Measurements from ENCODE around the gene AMHR2.
A peak's percentile ranks its signal among the peaks of the same experiment; 100 is the strongest.

AMHR2 gene

DNA sequence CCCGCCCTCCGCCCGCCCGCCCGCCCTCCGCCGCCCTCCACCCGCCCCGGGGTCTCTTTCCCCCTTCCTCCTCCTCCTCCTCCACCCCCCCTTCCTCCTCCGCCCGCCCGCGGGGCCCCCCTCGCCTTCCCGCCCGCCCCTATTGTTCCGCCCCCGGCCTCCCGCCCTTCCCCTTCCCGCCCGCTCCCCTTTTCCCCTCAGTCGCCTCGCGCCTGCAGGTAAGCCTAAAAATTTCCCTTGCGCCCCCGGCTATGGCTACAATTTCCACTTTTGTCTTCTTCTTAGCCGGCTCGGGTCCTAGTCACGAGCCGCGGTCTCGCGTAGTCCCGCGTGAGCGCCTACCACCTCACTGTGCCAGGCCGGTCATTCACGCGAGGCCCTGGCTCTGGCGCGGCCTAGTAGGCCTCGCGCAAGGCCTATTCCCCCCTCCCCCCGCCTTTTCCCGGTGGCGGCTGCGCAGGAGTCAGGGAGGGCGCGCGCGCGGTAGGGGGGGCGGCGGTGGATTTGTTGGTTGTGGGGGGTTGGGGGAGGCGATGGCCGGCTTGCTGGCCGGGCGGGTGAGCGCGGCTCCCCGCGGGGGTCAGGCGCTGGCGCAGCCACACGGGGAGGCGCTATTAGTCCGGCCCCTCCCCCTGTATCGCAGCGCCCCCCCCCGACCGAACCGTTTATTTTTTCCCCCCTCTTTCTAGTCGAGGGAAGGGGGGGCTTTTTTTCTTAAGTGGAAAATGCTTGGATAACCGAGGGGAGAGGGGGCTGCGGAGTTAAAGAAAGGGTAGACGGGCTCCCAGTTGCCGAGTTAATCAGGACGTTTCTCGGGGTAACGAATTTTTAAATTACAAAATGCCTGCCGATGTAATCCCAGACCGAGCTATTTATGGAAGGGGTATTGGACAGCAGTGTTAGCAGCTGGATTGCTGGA lies 28.8 kb downstream of the AMHR2 start:
- DNase-seq (ENCODE audit: low spot score), result peak; percentile 90

DNA sequence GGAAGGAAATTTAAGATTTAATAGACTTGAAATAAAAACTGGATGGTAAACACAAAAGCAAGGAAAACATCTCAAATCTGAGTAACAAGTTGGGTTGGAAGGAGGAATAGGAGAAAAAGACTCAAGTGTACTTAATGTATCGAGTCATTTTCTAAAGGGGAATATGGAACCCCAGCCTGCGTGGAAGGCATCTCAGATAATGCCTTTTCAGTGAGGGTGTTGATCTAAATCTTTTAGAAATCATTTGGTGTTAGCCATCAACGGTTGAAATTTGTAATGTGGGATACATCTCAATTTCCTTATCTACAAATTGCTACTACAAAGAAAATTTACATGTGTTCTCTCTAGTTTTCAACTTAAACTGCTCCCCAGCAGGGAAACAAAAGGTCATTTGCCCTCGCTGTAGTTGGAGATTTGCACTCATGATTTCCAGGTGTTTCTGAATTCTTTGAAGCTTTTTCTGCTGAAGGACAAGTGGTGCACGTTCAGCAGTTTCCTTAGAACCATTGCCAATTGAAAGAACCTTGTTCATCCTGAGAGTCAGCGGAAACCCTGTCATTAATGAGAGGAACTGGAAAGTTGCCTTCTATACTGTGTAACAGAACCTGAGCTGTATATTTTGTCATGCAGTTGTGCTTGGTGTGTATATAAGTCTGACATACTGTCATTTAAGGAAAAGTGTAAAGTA lies 30.4 kb downstream of the AMHR2 start:
- DNase-seq (ENCODE audit: low spot score), result no peak

DNA sequence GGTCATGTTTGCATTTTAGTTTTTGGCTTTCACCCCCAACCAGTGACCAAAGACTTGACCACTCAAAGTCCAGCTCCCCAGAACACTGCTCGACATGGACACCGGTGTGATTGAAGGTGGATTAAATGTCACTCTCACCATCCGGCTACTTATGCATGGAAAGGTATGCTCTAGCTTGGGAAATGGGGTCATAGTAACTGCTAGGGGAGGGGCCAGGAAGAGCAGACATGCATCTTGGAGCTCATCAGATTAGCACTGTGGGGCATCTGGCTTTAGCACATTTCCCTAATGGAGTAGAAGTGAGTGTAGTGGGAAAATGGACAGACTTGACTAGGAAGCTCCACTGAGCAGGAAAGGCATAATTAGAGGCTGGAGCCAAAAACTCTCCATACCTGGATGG lies 31.1 kb downstream of the AMHR2 start:
- DNase-seq (ENCODE audit: low spot score), result no peak

DNA sequence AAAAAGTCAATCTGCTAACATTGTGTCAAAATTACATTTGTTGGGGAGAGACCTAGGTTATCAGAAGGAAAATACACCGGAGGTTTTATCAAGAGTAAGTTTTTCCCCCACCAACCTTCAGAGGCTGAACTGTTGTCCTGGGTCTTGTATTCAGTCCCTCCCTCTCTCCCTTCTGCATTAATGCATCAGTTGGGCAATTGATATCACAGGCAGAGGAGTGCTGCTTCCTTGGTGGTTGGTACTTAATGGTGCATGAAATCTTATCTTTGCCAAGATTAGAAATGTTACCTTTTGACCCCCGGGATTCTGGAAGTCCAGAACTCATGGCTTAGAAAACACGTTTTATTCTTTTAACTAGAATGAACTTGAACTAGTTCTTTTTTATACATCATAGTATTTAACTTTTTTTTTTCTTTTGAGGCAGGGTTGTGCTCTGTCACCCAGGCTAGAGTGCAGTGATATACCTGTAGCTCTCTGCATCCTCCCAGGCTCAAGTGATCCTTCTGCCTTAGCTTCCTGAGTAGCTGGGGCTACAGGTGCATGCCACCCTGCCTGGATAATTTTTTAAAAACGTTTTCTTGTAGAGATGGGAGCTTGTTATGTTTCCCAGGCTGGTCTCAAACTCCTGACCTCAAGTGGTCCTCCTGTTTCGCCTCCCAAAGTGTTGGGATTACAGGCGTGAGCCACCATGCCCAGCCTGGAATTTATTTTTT lies 33.2 kb downstream of the AMHR2 start:
- no peak for DNase-seq (ENCODE audit: low spot score)

DNA sequence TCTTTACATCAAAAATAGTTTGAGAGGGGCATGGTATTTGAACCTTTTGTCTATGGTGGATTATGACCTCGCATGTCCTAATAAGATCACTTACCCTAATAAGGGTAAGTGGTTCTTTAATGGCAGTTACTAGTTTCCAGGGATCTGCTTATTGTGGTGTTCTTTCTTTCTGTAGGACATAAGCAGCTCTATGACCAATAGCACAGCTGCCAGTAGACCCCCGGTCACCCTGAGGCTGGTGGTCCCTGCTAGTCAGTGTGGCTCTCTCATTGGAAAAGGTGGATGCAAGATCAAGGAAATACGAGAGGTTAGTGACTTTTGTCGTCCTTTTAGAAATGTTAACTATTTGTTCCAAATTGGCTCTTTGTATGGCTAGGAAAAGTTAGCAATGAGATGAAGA lies 35.4 kb downstream of the AMHR2 start:
- DNase-seq (ENCODE audit: low spot score), result no peak

DNA sequence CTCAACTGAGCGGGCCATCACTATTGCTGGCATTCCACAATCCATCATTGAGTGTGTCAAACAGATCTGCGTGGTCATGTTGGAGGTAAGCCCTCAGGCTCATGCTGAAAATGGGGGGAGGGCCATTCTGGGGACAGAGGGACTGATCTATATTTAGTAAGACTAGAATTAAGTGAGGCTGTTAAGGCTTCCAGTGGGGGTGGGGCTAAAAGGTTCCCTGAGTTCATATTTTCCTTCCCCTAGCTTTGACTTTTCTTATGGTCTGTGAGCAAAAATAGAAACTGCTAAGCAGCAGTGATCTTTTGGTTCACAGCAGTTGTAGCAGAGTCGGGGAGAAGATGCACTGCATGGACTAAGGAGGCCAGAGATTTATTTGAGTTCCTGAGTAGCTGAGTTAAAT lies 37.4 kb downstream of the AMHR2 start:
- no peak for DNase-seq (ENCODE audit: low spot score)

DNA sequence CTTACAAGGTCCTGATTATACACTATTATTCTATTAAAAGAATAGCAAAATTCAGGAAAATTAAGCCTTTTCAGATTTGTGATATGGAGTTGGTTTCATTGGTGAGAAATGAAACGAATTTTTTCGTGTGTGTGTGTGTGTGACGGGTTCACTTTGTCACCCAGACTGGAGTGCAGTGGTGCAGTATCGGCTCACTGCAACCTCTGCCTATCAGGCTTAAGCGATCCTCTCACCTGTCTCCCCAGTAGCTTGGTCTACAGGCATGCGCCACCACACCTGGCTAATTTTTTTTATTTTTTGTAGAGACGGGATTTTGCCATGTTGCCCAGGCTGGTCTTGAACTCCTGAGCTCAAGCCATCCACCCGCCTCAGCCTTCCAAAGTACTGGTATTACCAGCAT lies 37.9 kb downstream of the AMHR2 start:
- DNase-seq (ENCODE audit: low spot score), result no peak

DNA sequence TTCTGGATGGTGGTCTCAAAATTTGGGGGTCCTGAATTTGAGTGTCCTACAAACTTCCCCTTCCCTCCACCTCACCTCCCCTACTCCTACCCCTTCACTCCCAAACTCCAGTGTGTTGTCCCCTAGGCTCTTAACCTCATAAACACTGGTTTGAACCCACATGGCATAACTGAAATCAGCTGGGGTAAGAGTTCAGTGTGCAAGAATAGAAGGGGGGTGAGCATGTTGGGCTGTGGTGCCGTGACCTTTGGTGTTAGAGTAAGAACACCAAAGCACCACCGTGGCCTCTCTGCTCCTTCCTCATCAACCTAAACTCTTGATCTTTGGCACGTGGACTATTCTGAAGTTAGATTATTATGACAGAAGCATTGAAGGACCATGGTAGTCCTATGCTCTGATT lies 39.3 kb downstream of the AMHR2 start:
- no peak for DNase-seq (ENCODE audit: low spot score)

DNA sequence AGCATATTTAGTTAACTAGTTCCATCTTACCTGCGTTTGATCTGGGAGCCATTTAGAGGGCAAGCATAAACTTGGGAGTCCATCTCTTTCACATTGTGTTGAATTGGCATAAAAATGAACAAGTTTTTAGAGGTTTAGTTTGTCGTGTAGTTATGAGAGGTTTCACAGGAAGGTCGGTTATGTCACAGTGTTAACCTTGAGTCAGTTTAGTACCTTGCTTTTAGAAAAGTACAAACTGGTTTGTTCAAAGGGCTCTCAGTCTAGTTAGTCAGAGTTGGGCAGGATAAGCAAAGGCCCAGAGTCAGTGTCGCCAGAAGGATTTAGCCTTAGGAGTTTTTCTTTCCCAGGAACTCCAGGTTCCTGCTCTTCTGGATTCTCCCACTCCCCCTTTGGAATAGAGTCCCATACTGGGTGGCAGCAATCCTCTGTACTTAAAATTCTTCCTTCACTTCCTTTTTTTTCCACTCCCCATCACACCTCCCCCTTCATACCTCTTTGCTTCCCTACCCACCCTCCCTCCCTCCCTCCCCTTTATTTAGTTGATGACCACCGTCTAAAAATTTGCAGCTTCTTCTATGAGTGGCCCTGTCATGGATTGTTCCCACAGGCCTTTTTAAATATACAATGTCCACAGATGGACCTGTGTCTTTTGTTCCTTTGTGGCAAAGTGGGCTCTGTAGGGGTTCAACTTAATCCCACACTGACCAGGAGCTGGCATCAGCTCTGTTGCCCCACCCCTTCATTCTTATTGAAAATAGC lies 40.3 kb downstream of the AMHR2 start:
- DNase-seq (ENCODE audit: low spot score), result no peak

DNA sequence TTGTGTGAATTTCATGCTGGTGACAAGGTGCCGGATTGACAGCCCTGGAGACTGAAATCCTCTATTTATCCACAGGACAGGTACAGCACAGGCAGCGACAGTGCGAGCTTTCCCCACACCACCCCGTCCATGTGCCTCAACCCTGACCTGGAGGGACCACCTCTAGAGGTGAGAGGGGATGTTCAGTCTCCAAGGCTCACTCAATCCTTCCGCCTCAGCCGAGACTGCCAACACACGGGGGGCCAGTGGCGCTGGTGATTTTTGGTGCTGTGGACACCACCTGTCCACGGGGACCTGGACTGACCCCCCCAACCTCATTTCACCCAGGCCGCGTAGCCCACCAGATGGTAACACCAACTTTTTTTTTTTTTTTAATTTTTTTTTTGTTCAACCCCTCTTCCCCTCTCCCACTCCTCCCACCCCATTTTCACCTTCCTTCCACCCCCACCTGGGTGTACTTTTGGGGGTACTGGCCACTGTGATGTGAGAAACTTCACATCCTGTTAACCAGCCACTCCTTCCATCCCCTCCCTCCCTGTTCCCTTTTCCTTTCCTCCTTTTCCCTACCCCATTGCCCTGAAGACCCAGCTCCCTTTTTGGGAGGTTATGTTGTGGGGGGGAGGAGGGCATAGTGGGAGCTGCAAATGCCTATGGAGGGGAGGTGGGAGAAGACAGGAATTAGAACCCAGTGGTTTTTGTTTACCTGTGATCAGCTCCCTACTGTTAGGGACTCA lies 41.2 kb downstream of the AMHR2 start:
- no peak for DNase-seq (ENCODE audit: low spot score)

DNA sequence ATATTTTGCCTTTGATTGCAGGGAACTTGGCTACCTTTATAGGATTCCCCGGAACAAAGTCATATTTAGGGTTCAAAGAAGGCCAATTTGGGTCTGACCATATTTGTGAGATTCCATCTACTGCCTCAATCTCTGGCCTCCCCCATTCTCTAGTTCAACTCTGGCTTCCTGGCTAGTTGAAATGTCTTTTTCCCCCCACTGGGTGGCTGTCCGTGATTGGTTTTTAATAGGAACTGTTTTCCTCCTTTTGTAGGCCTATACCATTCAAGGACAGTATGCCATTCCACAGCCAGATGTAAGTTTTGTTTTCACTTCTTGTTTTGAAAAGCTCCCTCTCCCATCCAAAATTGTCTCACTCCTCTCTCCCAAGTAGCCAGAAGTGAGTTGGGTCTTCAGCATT lies 42.0 kb downstream of the AMHR2 start:
- no peak for DNase-seq (ENCODE audit: low spot score)

DNA sequence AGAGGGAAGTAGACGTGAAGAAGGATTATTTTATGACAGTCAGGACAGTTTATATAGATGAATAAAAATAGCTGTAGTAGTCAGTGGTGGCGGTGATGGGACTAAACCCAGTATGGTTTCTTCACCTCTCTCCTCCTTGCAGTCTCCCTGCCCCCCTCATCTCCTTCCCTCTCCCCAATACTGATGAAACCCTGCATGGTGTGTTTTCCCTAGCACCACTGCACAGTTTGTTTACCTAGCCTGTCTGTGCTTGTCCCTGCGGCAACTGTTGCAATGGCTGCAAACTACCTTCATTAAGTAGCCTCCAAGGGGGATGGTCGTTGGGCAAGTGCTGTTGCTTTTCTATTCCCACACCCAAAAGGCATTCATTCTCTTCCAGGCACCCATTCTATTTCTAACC lies 43.0 kb downstream of the AMHR2 start:
- no peak for DNase-seq (ENCODE audit: low spot score)

DNA sequence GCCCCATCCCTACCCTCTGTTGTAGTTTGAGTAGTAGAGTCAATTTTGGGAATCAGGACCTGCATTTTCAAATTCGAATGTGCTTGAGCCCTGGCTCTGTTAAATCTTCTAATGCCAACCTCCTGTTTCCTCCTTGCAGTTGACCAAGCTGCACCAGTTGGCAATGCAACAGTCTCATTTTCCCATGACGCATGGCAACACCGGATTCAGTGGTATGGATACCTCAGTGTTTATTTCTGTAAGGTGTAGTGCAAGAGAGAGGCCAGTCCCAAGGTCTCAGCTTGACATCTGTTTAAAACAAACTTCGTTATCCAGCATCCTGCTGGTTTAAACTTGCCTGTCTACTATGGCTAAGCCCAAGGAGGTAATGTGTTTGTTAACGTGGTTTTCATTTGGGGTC lies 43.4 kb downstream of the AMHR2 start:
- no peak for DNase-seq (ENCODE audit: low spot score)

DNA sequence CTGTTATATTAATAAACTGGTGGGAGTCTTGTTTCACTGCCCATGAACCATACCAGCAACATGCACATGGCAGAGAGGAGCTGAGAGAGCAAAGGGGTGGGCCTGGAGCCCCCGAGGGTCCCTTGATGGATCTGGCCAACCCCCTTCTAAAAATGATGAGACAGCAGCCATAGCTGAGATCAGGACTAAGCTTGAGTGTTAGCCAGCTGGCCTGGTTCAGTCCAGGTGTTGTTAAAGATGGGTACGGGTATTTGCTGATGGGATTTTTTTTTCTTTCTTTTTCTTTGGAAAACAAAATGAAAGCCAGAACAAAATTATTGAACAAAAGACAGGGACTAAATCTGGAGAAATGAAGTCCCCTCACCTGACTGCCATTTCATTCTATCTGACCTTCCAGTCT lies 44.2 kb downstream of the AMHR2 start:
- no peak for DNase-seq (ENCODE audit: low spot score)

DNA sequence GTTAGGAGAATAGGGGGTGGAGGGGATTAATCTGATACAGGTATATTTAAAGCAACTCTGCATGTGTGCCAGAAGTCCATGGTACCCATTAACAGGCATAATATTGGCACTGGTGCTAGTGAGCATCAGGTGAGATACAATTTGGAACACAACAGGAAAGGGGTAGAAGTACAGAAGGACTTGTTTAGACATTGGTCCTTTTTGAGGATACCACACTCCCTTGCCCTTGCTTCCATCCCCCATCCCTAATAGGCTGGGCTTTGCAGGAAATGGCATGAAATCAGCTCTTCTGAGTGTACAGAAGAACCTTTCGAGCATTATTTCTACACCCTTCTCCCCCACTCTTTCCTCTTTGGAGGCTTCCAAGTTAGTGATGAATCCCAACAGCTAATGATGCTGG lies 44.6 kb downstream of the AMHR2 start:
- no peak for DNase-seq (ENCODE audit: low spot score)

DNA sequence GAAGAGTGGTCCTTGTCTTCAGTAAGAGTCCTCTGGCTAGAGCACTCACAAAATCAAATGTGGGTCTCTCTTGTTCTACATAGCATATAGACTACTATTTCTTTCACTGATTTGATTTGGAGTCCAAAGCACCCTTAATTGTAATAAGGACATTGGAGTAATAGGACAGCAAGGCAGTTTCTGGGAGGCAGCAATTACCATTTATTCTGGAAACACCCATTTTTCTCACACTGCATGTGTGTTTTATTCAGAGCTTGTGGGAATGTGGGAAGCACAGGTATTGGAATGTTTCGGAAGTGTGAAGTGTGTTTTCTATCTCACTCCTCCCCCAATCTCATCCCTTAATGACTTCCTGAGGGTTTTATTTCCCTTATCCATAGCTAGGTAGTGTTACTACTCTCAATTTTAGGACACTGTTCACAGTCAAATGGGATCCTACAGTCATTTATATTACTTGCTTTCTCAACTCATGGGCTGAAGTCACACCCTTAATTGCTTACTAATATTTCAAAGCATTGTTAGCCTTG lies 48.5 kb downstream of the AMHR2 start:
- DNase-seq (ENCODE audit: low spot score), result no peak

DNA sequence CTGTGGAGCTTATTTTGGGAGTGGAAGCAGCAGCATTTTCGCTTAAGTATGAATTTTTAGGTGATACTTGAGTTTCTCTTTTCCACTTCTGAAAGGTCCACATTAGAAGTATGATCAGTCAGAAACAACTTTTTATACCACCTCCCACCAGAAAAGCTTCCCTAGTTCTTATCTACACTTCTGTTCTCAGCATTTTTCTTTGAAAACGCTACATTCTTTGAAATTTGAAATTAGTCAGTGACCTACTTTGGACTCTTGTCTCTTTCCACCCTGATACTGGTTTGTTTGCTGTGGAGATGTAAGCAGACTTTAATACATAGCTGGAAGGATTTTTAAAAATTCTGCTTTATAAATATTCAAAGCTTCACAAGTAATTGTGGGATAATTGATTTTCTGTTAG lies 50.4 kb downstream of the AMHR2 start:
- no peak for DNase-seq (ENCODE audit: low spot score)

DNA sequence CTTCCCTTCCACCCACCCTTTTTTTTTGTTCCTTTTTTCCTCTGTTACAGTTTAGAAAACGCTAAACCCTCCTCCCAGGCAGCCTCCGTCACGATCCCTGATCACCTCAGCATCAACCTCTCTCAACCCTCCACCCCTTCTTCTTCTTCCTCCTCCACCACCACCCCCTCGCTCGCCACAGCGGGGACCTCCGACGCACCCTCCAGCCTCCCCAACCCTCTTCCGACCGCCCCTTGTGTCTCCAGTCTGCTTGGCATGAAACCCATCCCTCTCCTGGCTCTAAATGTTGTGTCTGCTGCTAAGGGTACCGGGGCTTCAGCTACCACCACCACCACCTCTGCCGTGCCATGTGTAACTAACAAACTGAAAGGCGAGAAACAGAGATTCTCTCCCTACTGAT lies 51.2 kb downstream of the AMHR2 start:
- DNase-seq (ENCODE audit: low spot score), result no peak

DNA sequence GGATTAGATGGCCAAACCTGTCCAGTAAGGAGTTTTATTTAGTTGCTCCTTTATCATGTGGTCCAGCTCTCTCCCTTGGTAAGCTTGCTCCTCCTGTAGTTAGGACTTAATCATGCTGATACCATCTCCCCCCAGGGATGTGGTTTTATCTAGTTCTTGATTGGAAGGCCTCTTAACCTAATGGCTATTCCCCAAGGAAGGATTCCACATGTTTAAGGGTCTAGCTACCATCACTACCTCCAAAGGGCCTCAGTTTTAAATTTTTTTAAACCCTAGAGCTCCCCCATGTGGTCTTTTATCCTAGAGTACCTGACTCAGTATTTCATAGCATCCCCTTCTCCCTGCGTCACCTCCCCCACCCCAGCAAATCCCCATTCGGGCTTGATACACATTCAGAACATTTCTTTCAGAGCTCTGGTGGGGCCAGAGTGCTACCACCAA lies 53.1 kb downstream of the AMHR2 start:
- DNase-seq (ENCODE audit: low spot score), result peak; percentile 39

DNA sequence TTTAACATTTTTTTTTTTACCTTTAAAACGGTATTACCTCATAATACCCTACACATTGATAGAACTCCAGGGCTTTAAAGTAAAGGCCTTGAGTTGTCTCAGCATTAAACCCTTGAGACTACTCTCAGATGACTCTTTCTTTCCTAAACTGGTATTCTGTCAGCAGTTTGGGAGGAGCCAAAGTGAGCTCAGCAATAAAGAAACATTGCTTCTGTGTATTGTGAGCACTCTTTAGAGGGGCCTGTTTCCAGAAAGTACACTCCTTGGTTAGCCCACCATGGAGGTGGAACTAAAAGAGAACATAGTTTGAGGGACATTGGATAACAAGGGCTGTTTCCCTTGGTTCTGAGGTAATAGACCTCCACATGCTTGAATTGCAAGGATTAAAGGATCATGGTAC lies 55.2 kb downstream of the AMHR2 start:
- DNase-seq (ENCODE audit: low spot score), result no peak

DNA sequence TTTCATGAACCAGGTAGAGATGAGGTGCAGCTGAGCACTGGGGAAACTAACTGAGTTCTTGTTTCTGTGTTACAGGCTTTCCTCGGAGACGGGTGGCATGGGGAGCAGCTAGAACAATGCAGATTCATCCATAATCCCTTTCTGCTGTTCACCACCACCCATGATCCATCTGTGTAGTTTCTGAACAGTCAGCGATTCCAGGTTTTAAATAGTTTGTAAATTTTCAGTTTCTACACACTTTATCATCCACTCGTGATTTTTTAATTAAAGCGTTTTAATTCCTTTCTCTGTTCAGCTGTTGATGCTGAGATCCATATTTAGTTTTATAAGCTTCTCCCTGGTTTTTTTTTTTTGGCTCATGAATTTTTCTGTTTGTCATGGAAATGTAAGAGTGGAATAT lies 55.7 kb downstream of the AMHR2 start:
- no peak for DNase-seq (ENCODE audit: low spot score)
